Skin epidermis (tissue), 12 donors: ENCODE data around the gene LRIG1.

Experiments
- H3K27ac ChIP-seq, 21 experiments: fragments of 200-600 bp; sonication (generic) in 11 of 21; one replicate each; pipeline ENCODE4 v1.5.0; 2020; ENCODE audit warnings: mild to moderate bottlenecking in 3 of 21, inconsistent platforms in 2 of 21, moderate library complexity in 2 of 21
- H3K4me3 ChIP-seq, 7 experiments: fragments of 200-600 bp; sonication (generic) in 2 of 7; one replicate each; pipeline ENCODE4 v1.5.0; 2020; ENCODE audit warnings: inconsistent platforms in 2 of 7, mild to moderate bottlenecking in 2 of 7, moderate library complexity in 1 of 7

The LRIG1 gene

DNA sequence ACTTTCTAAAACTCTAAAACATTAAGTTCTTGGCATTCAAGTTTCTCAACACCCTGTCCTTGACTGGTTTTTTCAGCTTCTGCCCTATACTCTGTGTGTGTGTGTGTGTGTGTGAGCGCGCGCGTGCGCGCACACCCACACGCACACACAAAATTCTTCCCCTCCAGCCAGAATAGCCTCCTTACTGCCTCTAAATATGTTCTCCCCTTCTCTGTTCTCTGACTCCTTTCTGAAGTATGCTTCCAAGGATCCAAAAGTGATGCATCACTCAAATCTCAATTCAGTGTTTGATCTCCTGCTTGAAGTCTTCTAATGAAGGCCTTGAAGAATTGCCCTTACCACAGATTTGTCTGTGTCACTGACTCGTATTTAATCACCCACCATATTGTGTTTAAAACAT is 150.2 kb downstream of the LRIG1 start:
- H3K27ac ChIP-seq = no peak overlapping the region

GRCh38 chr3:66348704-66349103 is 152.1 kb downstream of the LRIG1 start:
- no peak overlapping the region for H3K27ac ChIP-seq
- no peak overlapping the region for H3K4me3 ChIP-seq

More for the DNA sequence above, 150.2 kb downstream of the LRIG1 start:
- no peak overlapping the region for H3K4me3 ChIP-seq

GRCh38 chr3:66344848-66345578 is 155.8 kb downstream of the LRIG1 start:
- no peak overlapping the region for H3K4me3 ChIP-seq
- no peak overlapping the region for H3K27ac ChIP-seq

GRCh38 chr3:66344391-66344811 is 156.4 kb downstream of the LRIG1 start:
- Histone ChIP-seq H3K27ac (no peak overlapping the region), H3K4me3 (no peak overlapping the region)

- H3K27ac ChIP-seq = no peak overlapping the region
These were observed 158.0 kb downstream of the LRIG1 start for GRCh38 chr3:66342717-66343356.

DNA sequence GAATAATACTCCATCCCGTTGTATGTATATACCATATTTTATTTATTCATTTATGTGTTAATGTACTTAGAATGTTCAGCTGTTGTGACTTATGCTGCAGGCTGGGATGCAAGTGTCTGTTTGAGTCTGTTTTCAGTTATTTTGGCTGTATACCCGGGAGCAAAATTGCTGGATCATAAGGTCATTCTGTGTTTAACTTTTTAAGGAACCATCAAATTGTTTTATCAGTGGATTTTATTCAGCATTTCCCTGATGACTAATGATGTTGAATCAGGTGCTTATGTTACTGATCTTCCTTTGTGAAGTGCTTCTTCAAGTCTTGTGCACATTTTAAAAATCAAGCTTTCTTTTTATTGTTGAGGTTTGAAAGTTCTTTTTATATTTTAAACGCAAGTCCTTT is 161.9 kb downstream of the LRIG1 start:
- no peak overlapping the region for H3K4me3 ChIP-seq
- H3K27ac ChIP-seq = no peak overlapping the region

More at GRCh38 chr3:66342717-66343356, 158.0 kb downstream of the LRIG1 start:
- H3K4me3 ChIP-seq = no peak overlapping the region

DNA sequence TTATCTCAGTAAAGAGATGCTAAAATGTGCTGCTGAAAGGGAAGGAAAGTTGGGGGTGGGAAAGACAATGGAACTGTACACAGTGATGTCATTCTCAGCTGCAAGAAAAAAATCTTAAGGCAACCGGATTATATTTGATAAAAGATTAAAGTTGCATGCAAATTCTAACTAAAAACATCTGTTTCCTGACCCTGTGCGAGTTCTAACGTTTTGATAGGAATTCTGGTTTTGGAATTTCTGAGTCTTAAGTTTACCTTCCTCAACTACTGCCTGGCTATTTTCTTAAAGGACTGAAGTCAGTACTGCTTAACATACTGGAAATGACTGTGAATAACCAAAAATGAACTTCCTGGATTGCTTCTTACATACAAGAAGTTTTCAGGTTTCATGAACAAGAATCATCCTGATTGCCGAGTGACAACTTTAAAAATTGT is 164.5 kb downstream of the LRIG1 start:
- peak overlapping the region in 1 of 21 experiments; percentile 14 for H3K27ac ChIP-seq
- H3K4me3 ChIP-seq = no peak overlapping the region

DNA sequence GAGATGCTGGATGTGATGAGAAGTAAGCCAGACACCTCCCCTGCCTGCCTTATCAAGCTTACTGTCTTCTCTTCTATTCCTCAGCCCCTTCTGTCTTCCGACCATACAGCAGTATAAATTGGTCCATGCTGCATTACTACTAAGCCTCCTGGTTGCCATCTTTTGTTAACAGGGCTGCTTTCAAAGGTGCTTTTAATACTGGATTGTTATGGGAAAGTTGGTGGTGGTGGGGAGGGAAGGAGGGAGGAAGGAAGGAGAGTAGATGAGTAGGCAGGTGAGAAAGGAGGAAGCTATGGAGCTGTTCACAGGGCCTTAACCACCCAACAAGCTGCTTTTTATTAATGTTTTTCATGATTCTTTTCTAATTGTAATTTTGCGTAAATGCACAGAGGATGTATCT is 165.2 kb downstream of the LRIG1 start:
- Histone ChIP-seq H3K4me3 (no peak overlapping the region), H3K27ac (no peak overlapping the region)
